ENCODE data around the gene SLIRP.
"Not testable (repeated sequence)": the region's sequence is repeated elsewhere in the genome, so short reads cannot be mapped to it uniquely, and the experiment has no call there.

The SLIRP gene

GRCh38 chr14:77746064-77746702 lies 38.3 kb downstream of the SLIRP start:
- DNase-seq, result no peak

DNA sequence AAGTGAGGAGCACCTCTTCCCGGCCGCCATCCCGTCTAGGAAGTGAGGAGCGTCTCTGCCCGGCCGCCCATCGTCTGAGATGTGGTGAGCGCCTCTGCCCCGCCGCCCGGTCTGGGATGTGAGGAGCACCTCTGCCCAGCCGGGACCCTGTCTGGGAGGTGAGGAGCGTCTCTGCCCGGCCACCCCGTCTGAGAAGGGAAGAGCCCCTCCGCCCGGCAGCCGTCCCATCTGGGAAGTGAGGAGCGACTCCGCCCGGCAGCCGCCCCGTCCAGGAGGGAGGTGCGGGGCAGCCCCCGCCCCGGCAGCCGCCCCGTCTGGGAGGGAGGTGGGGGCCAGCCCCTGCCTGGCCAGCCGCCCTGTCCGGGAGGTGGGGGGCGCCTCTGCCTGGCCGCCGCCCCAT lies 39.5 kb downstream of the SLIRP start:
- not testable (repeated sequence) for DNase-seq

DNA sequence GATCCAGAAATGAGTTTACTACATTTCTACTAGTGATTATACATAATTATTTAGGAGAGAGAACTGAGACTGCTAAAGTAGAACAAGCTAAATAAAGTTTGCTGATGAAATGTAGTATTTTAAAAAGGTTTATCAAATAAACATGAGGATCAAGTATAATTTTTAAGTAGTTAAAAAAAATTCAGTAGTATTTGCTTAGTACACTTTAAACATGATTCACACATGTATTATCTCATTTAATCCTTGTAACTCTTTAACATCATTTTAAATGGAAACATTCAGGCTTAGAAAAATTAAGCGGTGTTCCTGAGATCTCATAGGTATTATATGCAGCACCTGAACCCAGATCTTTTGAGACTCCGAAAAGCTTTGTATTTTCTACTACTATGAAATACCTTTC lies 44.4 kb downstream of the SLIRP start:
- no peak for DNase-seq

- no peak for DNase-seq
These were observed 45.1 kb downstream of the SLIRP start for GRCh38 chr14:77752799-77753516.

DNA sequence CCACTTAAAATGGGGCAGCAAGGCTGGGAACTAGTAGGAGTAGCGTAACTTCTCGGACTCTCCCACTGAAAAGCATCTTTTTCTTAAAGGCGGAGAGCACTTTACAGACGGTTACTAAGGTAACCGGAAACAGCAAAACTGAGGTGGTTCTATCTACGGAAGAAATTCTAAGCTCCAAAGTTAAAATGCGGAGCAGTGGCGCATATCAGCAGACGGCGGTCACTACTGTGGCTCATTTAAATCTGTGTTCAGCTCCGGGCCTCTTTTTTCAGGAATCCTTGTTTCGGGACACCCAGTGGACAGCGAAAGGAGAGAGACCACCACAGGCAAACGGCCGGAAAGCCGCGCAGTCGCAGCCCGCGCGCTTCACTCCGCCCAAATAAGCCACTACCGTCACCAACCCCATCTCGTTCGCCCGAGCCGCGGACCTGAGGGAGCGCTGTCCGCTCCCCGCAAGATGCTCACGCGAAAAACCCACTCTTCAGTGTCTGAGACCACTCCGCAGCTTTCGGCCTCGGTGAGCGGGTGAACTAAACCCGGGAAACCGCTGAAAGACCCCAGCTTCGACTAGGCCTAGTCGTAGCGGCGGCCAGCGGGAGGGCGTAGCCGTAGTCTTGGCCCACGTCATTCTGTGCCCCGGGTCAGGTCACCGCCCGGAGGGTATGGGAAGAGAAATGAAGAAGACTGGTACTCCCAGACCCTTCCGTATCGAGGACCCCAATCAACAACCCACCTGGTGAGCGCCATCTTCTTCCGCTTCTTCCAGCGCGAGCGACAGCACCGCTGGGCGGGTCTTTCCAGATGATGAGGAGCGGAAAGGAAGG lies 52.7 kb downstream of the SLIRP start, which contains the start of gene SNW1:
Gene SNW1 (minus strand): TSS at position 776 of the 824 bp plus-strand sequence. CDS start 29 bp downstream, at position 747.
- peak; percentile 97 for DNase-seq

GRCh38 chr14:77761205-77761931 lies 53.5 kb downstream of the SLIRP start:
- DNase-seq, result peak; percentile 61

DNA sequence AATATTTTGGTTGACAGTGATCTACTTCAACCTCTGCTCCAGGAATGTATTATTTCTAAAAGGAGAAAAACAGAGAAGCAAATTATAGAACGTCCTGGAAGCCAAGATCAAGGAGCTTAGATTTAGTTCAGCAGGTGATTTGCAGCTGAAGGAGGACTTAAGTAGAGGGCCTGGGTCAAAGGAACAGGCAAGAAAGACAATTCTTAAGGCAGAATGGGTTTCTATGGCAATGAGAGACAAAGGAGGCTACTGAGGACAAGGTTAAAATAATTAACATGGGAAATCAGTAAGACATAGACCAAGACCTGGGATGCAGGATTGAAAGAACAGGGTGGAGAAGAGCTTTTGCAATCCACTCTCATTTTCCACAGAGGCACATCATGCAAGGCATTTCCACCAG lies 55.4 kb downstream of the SLIRP start:
- no peak for DNase-seq

DNA sequence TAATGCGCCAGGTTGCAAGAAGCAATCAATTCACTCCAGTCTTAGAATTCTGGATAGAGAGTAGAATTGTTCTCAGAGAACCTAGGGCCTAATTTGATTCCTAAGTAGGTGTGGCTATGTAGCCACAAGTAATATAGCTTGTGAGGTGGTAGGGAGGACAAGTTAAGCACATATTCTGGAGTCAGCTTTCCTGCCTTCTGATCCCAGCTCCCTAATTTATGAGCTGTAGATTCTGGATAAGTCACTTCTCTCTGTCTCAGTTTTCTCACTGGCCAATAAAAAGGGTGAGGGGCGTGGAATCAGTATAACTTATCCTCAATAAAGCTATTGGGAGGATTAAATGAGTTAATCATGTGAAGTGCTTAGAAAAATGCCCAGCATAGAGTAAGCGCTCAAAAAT lies 56.1 kb downstream of the SLIRP start:
- no peak for DNase-seq
